K562 (cell line): Measurements from ENCODE around the gene SGIP1. TPM values are rescaled to one million over a fixed set of nuclear protein-coding genes. Genes with fewer than 3 reads are reported as not detected.
A peak's percentile ranks its signal among the peaks of the same experiment; 100 is the strongest.

Source experiments
- ATAC-seq: fragments of 200-7000 bp; cut with Tn5 transposase; 3 replicates; pipeline ENCODE4 v1.9.1; 2020; ENCODE audit warnings: moderate library complexity
- BruUV-seq: library from RNA; stranded (reverse); fragments of 400-500 nt; replicated peaks from 2 replicates; lab custom pipeline; 2021; lab: Mats Ljungman, UMichigan
- CTCF ChIA-PET: fragments of 300-600 bp; formaldehyde crosslinking; extraction: SDS; loops from one replicate; lab custom pipeline; 2021; ENCODE audit warnings: low intra/inter-chr PET ratio; lab: Yijun Ruan, JAX
- POLR2A ChIA-PET: fragments of 300-600, 350-650 bp; sonication (Branson Sonifier 250); formaldehyde crosslinking; extraction: SDS; loops from one replicate; lab custom pipeline; 2021; ENCODE audit warnings: antibody characterized with exemption, inconsistent platforms; lab: Yijun Ruan, JAX
- DNase-seq, 4 experiments: peaks; one replicate each; pipeline versions ENCODE4 v3.0.0 to v3.0.0-alpha.2; 2011 to 2018; ENCODE audit warnings: low spot score in 3 of 4, mixed read lengths in 3 of 4; ENCODE audit errors: extremely low read depth in 1 of 4
- FAIRE-seq: peaks from 2 replicates; lab custom pipeline; 2011; peaks lifted over from hg19 to GRCh38; lab: Jason Lieb, UNC
- H2AFZ ChIP-seq: 2 replicates; pipeline ENCODE4 v1.6.0; 2011; ENCODE audit warnings: low read depth, low read length, control low read depth, inconsistent platforms
- H3K27ac ChIP-seq: fragments of 200-600 bp; 3 replicates; pipeline ENCODE4 v1.8.0; 2011; ENCODE audit warnings: low read depth, mild to moderate bottlenecking, control low read depth, inconsistent platforms, low read length, moderate library complexity, mixed read lengths; ENCODE audit errors: extremely low read depth
- H3K27me3 ChIP-seq, 2 experiments: fragments of 300-600 bp in 1 of 2; 2 replicates in 1 of 2; 3 replicates in 1 of 2; pipeline versions ENCODE4 v1.6.0 to v1.8.0; 2011; ENCODE audit warnings: inconsistent platforms in 2 of 2, low read length in 2 of 2, mild to moderate bottlenecking in 1 of 2, mixed read lengths in 1 of 2, moderate library complexity in 1 of 2; ENCODE audit not compliant: control insufficient read depth in 2 of 2, insufficient read depth in 2 of 2
- H3K36me3 ChIP-seq: fragments of 300-600 bp; 3 replicates; pipeline ENCODE4 v1.8.0; 2011; ENCODE audit warnings: mild to moderate bottlenecking, low read length, inconsistent platforms; ENCODE audit not compliant: control insufficient read depth, insufficient read depth
- H3K4me1 ChIP-seq, 2 experiments: fragments of 200-600 bp in 1 of 2; replicated peaks in 1 of 2; 2 replicates in 1 of 2; 3 replicates in 1 of 2; pipeline versions ENCODE4 v1.5.1 to v1.8.0; 2011; ENCODE audit warnings: inconsistent platforms in 2 of 2, low read length in 2 of 2, mild to moderate bottlenecking in 1 of 2, mixed read lengths in 1 of 2, moderate library complexity in 1 of 2; ENCODE audit not compliant: control insufficient read depth in 2 of 2, insufficient read depth in 2 of 2
- H3K4me2 ChIP-seq: 2 replicates; pipeline ENCODE4 v1.6.1; 2011; ENCODE audit warnings: low read length, control low read depth, inconsistent platforms, mixed read lengths; ENCODE audit not compliant: insufficient read depth
- H3K4me3 ChIP-seq: fragments of 200-600 bp; sonication (generic), shearing (Covaris generic); 2 replicates; pipeline ENCODE4 v1.5.1; 2016; ENCODE audit warnings: control low read depth, inconsistent platforms
- H3K79me2 ChIP-seq: fragments of 200-600 bp; 3 replicates; pipeline ENCODE4 v1.8.0; 2011; ENCODE audit warnings: low read length, inconsistent platforms; ENCODE audit not compliant: control insufficient read depth, insufficient read depth
- H3K9ac ChIP-seq, 2 experiments: 2 replicates each; pipeline versions ENCODE4 v1.6.0 to v1.6.1; 2011; ENCODE audit warnings: low read depth in 2 of 2, low read length in 2 of 2, control low read depth in 1 of 2, inconsistent platforms in 1 of 2, mild to moderate bottlenecking in 1 of 2, mixed read lengths in 1 of 2; ENCODE audit not compliant: insufficient read depth in 1 of 2
- H3K9me1 ChIP-seq: one replicate; pipeline ENCODE4 v1.6.0; 2011; ENCODE audit warnings: inconsistent platforms, mild to moderate bottlenecking, low read length, moderate library complexity; ENCODE audit not compliant: control insufficient read depth, insufficient read depth
- H3K9me3 ChIP-seq: replicated peaks from 2 replicates; pipeline ENCODE4 v1.5.1; 2011; ENCODE audit warnings: low read depth, low read length, inconsistent platforms; ENCODE audit not compliant: control insufficient read depth, insufficient read depth
- H4K20me1 ChIP-seq: replicated peaks from 2 replicates; pipeline ENCODE4 v1.6.1; 2011; ENCODE audit warnings: low read length, inconsistent platforms, mixed read lengths; ENCODE audit not compliant: control insufficient read depth, insufficient read depth
- MTF1 ChIP-seq: fragments of 250-450 bp; sonication (Bioruptor Pico); IDR thresholded peaks from 2 replicates; pipeline ENCODE4 v1.9.0; 2021; ENCODE audit warnings: moderate library complexity, mild to moderate bottlenecking, inconsistent platforms, borderline replicate concordance
- TARDBP ChIP-seq: fragments of 450-650 bp; IDR thresholded peaks from 2 replicates; pipeline ENCODE4 v1.6.1; 2016
- XRCC4 ChIP-seq: IDR thresholded peaks from one replicate; pipeline ENCODE4 v1.6.1; 2011; ENCODE audit not compliant: insufficient read depth, insufficient read length; ENCODE audit errors: extremely low read depth
- WGBS: fragments of 100-300 bp; shearing (Covaris generic); methylation state at CpG from one replicate; pipeline ENCODE4 v1.1.6; 2016; ENCODE audit warnings: low coverage, mixed read lengths; ENCODE audit not compliant: insufficient coverage; ENCODE audit errors: missing lambda C conversion rate; 5-methylcytosine and 5-hydroxymethylcytosine counted together
- in situ Hi-C: fragments of 300-500 bp; cut with MboI; formaldehyde crosslinking; loops from 4 replicates; pipeline ENCODE4 v1.15.0; 2018; ENCODE audit warnings: inconsistent platforms, mixed read lengths
- intact Hi-C: fragments of 100-400 bp; cut with micrococcal nuclease; formaldehyde crosslinking; loops from 2 replicates; pipeline ENCODE4 v1.14.2; 2022
- polyA plus RNA-seq, 8 experiments: library from polyadenylated mRNA; depleted of rRNA in 4 of 8; stranded (reverse) in 5 of 8; unstranded in 3 of 8; fragments of >200 nt; fragmentation: Nextera tagmentation in 2 of 8; fragmentation: Illumina TruSeq in 1 of 8; extraction: Ambion mirVana in 2 of 8; extraction: Trizol in 1 of 8; gene quantifications; 2 replicates each; pipeline versions ENCODE4 v1.2.1 to v1.2.3, GENCODE V29; 2011 to 2014; ENCODE audit warnings: inconsistent platforms in 1 of 8, missing spikeins in 1 of 8
- total RNA-seq, 7 experiments: library from RNA; depleted of rRNA in 6 of 7; stranded (reverse); fragments of >200 nt in 6 of 7; fragmentation: Illumina TruSeq in 2 of 7; extraction: Trizol in 2 of 7; gene quantifications; 2 replicates each; pipeline versions ENCODE4 v1.2.1 to v1.2.3, GENCODE V29; 2011 to 2021; ENCODE audit warnings: low replicate concordance in 1 of 7
- TF ChIP-seq, protein P1 (sequence below): fragments of 450-650 bp; IDR thresholded peaks from 2 replicates; pipeline ENCODE4 v1.6.1; 2018; ENCODE audit warnings: mild to moderate bottlenecking, low read depth; ENCODE audit not compliant: partially characterized antibody

SGIP1 gene
- total and polyA plus RNA-seq, 9 of the 15 experiments (the other 6 are each of a cell fraction or from before 2014, with no cell fraction given): 0.07 to 0.35 TPM; not detected in 7

DNA sequence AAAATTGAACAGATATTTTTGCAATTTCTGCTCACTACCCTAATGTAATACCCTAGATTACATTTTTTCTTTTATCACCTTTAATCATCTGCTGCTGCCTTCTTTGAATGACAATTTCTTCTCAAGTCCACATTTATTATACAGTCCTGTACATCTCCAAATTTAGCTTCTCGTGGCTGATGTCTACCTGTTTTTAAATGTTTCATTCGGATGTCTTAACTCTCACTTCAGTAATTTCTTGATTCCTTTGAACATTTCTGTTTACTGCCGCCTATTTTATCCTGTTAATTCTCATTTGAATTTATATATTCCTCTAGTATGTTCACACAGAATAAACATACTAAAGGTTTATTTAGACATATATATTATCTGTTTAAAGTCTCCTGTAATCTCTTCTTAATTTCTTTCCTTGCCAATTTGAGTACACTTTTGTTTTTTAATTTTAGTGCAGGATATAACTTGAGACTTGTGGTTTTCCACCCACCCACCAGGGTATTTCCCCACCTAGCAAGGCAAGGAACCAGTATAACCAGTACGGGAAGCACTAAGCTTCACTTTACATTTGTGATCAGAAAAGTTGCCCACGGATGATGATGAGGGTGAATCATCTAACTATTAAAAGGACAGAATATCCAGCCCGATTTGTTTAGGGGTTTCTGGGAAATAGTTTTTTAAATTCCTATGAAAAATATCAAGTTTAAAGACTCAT, 254.4 kb downstream of the SGIP1 start:
- BruUV-seq: no TSS peak
- Histone ChIP-seq H3K27me3 (no peaks in the 10 kb centered on the region), H3K4me3 (no peak overlapping the region), H3K9me1 (no peaks in the 10 kb centered on the region), H3K4me1 (no peaks in the 10 kb centered on the region), H4K20me1 (no peaks in the 10 kb centered on the region), H3K79me2 (no peaks in the 10 kb centered on the region), H3K9me3 (no peaks in the 10 kb centered on the region), H3K4me2 (no peak overlapping the region), H3K9ac (no peak overlapping the region), H3K36me3 (no peaks in the 10 kb centered on the region), H3K27ac (no peak overlapping the region), H2AFZ (peak overlapping the region; percentile 37)
- WGBS: 13% methylated on average over 6 of the region's 6 CpGs
- DNase-seq (no peak), ATAC-seq (no peak)
- ChIA-PET POLR2A (interaction anchor here (1.3 kb wide), 1 partner anchor 14 kb away, joined by 4 read pairs; no protein-coding TSS in a partner anchor), CTCF (no interaction called here)
- in situ Hi-C loops (no loop called here), intact Hi-C loops (no loop called here)
- no peak for TF ChIP-seq TARDBP
- TF ChIP-seq XRCC4: no peak
- TF ChIP-seq, protein P1, sequence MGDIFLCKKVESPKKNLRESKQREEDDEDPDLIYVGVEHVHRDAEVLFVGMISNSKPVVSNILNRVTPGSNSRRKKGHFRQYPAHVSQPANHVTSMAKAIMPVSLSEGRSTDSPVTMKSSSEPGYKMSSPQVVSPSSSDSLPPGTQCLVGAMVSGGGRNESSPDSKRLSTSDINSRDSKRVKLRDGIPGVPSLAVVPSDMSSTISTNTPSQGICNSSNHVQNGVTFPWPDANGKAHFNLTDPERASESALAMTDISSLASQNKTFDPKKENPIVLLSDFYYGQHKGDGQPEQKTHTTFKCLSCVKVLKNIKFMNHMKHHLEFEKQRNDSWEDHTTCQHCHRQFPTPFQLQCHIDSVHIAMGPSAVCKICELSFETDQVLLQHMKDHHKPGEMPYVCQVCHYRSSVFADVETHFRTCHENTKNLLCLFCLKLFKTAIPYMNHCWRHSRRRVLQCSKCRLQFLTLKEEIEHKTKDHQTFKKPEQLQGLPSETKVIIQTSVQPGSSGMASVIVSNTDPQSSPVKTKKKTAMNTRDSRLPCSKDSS: no peak
- TF ChIP-seq MTF1 (CRISPR knock-in tag): no peak
- TF ChIP-seq, all 486 proteins: peak for 0
- no peak for FAIRE-seq
